GM12873 (cell line): Measurements from ENCODE around the gene TPSB2.
"Not testable (repeated sequence)": the region's sequence is repeated elsewhere in the genome, so short reads cannot be mapped to it uniquely, and the experiment has no call there.

ENCODE experiments used
- TF ChIP-seq, protein P1 (sequence below): IDR thresholded peaks from 2 replicates; pipeline ENCODE4 v1.5.1; 2012; ENCODE audit warnings: low read depth, mild to moderate bottlenecking, moderate library complexity, low read length, control low read depth; ENCODE audit not compliant: insufficient read depth; ENCODE audit errors: missing control alignments

The TPSB2 gene

DNA sequence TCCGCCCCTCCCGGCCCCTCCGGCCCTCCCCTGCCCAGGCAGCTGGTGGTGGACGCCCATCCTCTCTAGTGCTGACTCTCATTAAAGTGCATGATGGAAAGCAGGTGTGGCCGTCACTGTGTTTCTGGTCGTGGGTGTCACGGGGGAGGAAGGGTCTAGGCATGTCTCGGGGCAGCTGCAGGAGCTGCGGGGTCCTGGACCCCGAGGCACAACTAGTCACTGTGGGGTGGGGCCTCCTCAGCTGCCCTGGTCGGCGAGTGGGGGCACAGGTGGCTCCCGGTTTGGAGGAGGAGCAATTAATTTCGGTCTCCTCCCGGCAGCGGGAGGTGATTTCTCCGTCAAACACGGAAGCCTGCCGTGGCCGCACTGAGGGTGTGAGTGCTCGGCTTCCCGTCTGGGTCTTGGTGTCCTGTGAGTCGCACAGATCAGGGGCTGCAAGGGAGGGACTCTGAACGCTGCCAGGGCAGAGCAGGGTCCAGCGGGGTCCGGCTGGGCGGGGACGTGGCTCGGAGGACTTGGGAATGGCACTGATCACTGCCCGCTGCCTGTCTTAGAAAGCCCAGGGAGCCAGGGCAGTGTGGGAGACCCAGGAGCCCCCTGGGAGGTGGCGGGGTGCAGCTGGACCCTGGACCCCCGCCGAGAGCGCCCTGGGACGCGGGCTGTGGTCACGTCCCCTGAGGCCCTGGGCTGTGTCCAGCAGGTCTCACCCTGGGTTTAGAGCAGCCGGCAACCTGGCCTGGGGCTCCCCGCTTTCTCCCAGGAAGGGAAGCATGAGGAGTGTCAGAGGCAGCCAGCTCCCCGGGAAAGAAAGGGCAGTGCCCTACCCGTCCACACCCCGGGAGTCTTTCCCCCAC, 29.1 kb upstream of the TPSB2 start:
- TF ChIP-seq, protein P1, sequence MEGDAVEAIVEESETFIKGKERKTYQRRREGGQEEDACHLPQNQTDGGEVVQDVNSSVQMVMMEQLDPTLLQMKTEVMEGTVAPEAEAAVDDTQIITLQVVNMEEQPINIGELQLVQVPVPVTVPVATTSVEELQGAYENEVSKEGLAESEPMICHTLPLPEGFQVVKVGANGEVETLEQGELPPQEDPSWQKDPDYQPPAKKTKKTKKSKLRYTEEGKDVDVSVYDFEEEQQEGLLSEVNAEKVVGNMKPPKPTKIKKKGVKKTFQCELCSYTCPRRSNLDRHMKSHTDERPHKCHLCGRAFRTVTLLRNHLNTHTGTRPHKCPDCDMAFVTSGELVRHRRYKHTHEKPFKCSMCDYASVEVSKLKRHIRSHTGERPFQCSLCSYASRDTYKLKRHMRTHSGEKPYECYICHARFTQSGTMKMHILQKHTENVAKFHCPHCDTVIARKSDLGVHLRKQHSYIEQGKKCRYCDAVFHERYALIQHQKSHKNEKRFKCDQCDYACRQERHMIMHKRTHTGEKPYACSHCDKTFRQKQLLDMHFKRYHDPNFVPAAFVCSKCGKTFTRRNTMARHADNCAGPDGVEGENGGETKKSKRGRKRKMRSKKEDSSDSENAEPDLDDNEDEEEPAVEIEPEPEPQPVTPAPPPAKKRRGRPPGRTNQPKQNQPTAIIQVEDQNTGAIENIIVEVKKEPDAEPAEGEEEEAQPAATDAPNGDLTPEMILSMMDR = no peak

DNA sequence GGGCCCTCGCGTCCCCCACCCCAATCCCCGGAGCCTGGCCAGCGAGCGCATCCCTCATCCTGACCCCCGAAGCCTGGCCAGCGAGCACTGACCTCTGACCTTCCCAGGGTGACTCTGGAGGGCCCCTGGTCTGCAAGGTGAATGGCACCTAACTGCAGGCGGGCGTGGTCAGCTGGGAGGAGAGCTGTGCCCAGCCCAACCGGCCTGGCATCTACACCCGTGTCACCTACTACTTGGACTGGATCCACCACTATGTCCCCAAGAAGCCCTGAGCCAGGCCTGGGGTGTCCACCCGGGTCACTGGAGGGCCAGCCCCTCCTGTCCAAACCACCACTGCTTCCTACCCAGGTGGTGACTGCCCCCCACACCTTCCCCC, 28.2 kb upstream of the TPSB2 start:
- TF ChIP-seq, protein P1 = no peak

DNA sequence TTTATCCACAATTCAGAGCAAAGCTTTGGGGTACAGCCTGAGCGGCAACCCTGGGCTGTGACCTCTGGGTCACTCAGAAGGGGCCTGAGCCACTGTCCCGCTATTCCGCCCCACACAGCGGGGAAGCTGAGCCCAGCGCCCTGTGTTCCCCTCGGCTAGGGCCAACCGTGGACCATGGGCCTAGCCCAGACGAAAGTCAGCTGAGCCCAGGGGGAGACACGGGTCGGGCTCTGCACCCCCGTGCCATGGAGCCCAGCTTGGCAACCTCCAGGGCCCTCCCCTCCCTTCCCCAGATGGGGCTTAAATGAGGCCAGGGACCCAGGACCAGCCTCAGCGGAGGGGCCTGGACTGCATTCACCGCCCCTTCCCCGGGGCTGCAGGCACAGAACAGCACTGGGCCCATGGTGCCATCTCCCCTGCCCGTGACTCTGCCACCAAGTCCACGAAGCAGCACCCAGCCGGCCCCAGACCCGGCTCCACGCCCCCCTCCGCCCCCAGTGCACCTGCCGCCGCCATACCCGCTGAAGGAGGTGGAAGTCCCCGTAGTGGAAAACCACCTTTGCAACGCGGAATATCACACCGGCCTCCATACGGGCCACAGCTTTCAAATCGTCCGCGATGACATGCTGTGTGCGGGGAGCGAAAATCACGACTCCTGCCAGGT, 27.7 kb upstream of the TPSB2 start:
- TF ChIP-seq, protein P1 = no peak

DNA sequence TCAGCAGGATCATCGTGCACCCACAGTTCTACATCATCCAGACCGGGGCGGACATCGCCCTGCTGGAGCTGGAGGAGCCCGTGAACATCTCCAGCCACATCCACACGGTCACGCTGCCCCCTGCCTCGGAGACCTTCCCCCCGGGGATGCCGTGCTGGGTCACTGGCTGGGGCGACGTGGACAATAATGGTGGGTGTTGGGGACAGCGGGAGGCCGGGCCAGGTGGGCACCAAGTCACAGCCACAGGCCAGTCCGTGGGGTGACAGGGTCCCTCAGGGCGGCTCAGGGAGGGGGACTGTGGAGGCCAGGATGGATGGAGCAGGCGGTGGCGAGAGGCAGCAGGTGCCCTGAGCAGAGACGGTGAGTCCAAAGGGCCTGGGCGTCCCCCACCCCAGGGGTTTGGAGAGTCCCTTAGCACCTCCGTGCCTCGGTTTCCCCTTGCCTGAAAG, 26.9 kb upstream of the TPSB2 start:
- TF ChIP-seq, protein P1 = no peak

DNA sequence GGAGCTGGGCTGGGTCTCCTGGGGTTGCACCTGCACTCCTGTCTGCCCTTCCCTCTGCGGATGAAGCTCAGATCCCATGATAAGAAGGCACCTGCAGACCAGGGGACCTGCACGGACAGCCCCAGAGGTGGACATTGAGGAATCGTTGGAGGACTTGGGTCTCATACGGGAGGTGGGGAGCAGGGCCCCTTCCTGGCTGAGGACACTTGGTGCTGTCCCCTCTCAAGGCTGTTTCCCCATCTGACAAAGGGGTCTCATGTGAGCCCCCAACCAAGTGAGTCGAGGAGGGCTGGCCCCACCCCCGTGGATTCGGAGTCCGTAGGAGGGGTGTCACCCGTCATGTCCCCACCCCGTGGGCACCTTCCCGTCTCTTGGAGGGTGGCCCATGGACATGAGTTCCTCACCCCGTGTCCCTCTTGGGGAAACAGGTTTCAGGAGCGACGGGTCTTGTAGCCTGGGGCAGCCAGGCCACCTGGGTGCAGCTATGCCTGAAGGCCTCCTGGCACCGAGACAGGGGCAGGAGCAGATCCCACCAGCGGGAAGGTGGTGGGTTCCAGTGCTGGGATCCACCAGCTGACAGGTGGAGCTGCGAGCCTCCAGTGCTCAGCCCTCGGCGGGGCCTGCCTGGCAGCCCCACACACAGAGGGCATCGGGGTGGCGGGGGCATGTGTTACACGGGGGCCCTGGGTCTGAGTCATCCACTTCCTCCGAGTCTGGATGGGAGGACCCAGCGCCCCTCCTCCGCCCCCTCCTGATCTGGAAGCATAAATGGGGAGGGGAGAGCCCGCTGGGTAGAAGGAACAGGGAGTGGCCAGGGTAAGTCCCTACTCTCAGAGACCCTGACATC, 25.5 kb upstream of the TPSB2 start, which contains the start of gene TPSD1:
Gene TPSD1 (plus strand): TSS at position 794 of the 847 bp plus-strand sequence. CDS start 212 bp downstream, outside the sequence.
- TF ChIP-seq, protein P1 = not testable (repeated sequence)

DNA sequence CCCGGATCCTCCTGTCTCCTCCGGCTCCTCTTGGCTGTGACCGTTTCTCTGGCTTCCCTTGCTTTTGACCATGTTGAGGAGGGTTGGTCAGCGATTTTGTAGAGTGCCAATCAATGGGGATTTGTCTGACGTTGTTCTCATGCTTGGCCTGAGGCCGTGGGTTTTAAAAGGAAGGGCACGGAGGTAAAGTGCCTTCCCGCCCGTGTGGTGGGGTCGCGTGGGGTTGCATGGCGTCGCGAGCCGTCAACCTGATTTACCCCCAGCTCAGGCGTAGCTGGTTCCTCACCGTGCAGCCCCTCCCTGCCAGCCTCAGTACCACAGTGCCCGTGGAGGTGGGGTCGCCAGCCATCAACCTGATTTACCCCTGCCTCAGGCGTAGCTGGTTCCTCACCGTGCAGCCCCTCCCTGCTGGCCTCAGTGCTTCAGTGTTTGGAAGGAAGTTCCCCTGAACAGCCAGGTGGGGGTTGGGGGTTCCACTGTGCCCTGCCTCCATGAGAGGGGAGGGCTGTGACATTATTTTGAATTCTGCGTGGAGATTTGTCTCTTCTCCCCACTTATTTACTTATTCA, 15.6 kb upstream of the TPSB2 start:
- TF ChIP-seq, protein P1 = no peak
